ENCODE results near the gene MFSD12. TPM values are rescaled to one million over a fixed set of nuclear protein-coding genes. Genes with fewer than 3 reads are reported as not detected.
"Not testable (repeated sequence)": the region's sequence is repeated elsewhere in the genome, so short reads cannot be mapped to it uniquely, and the experiment has no call there.

MFSD12 gene
- total and polyA plus RNA-seq, 4 donors: 9.4 to 43.6 (median 24.6) TPM

- no peak for DNase-seq (ENCODE audit: low spot score)
- H3K27ac ChIP-seq (ENCODE audit: low read depth in 1 of 2, low read length in 2 of 2): no peak overlapping the region
- no peaks in the 10 kb centered on the region for H3K27me3 ChIP-seq (ENCODE audit: control insufficient read depth in 4 of 4, insufficient read depth in 4 of 4, low read length in 3 of 4)
- no peaks in the 10 kb centered on the region for H3K36me3 ChIP-seq (ENCODE audit: control insufficient read depth in 4 of 4, insufficient read depth in 3 of 4, low read depth in 1 of 4, low read length in 3 of 4)
- peak overlapping the region in 1 of 3 donors; percentile 43 for H3K4me3 ChIP-seq (ENCODE audit: low read depth in 1 of 3, low read length in 3 of 3)
- no peaks in the 10 kb centered on the region for H3K4me1 ChIP-seq (ENCODE audit: control insufficient read depth in 4 of 4, insufficient read depth in 4 of 4, low read length in 3 of 4)
- TF ChIP-seq RAD21 (IDR thresholded peaks at IDR 0.05) (peak; percentile 43 to 51), RXRA (IDR thresholded peaks at IDR 0.05) (no peak), CTCF (IDR thresholded peaks at IDR 0.05; ENCODE audit: low read depth, low read length, missing input control) (peak; percentile 24)
- H3K9ac ChIP-seq (ENCODE audit: low read depth in 1 of 2, low read length in 2 of 2): no peak overlapping the region
- WGBS: 24% methylated on average over 16 of the region's 16 CpGs
- no peaks in the 10 kb centered on the region for H3K9me3 ChIP-seq (ENCODE audit: control insufficient read depth in 4 of 4, low read length in 3 of 4)
These were observed 28.8 kb upstream of the MFSD12 start for GRCh38 chr19:3586127-3586626.

GRCh38 chr19:3585301-3586126 lies 28.1 kb upstream of the MFSD12 start, which contains the start of gene GIPC3:
Gene GIPC3, plus strand, starts transcription at chr19:3585478. Its CDS starts 120 bp downstream, at chr19:3585598.
- Histone ChIP-seq H3K27ac (ENCODE audit: low read depth in 1 of 2, low read length in 2 of 2) (no peak within 1 kb of the TSS), H3K9me3 (ENCODE audit: control insufficient read depth in 4 of 4, low read length in 3 of 4) (no peaks in the 10 kb centered on the region), H3K4me3 (ENCODE audit: low read depth in 1 of 3, low read length in 3 of 3) (peak within 1 kb of the TSS in 1 of 3 donors; percentile 43), H3K27me3 (ENCODE audit: control insufficient read depth in 4 of 4, insufficient read depth in 4 of 4, low read length in 3 of 4) (no peaks in the 10 kb centered on the region), H3K9ac (ENCODE audit: low read depth in 1 of 2, low read length in 2 of 2) (no peak within 1 kb of the TSS), H3K4me1 (ENCODE audit: control insufficient read depth in 4 of 4, insufficient read depth in 4 of 4, low read length in 3 of 4) (no peaks in the 10 kb centered on the region), H3K36me3 (ENCODE audit: control insufficient read depth in 4 of 4, insufficient read depth in 3 of 4, low read depth in 1 of 4, low read length in 3 of 4) (no peaks in the 10 kb centered on the region)
- no peak for DNase-seq (ENCODE audit: low spot score)
- WGBS: 7% methylated on average over 84 of the region's 84 CpGs
- TF ChIP-seq GABPA (IDR thresholded peaks at IDR 0.05 in 1 of 2, conservative IDR thresholded peaks at IDR 0.05 in 1 of 2) (no peak), REST (IDR thresholded peaks at IDR 0.05) (no peak), JUND (IDR thresholded peaks at IDR 0.05) (no peak), CTCF (IDR thresholded peaks at IDR 0.05; ENCODE audit: low read depth, low read length, missing input control) (no peak), YY1 (IDR thresholded peaks at IDR 0.05) (no peak), NR2F2 (IDR thresholded peaks at IDR 0.05) (no peak), FOXA2 (IDR thresholded peaks at IDR 0.05) (no peak), MAX (IDR thresholded peaks at IDR 0.05) (no peak), ATF3 (IDR thresholded peaks at IDR 0.05) (no peak), HNF4G (IDR thresholded peaks at IDR 0.05) (no peak), TAF1 (conservative IDR thresholded peaks at IDR 0.05) (no peak)

GRCh38 chr19:3584036-3584802 lies 26.8 kb upstream of the MFSD12 start:
- H3K27me3 ChIP-seq (ENCODE audit: control insufficient read depth in 4 of 4, insufficient read depth in 4 of 4, low read length in 3 of 4); H3K4me3 ChIP-seq (ENCODE audit: low read depth in 1 of 3, low read length in 3 of 3); H3K9me3 ChIP-seq (ENCODE audit: control insufficient read depth in 4 of 4, low read length in 3 of 4); H3K4me1 ChIP-seq (ENCODE audit: control insufficient read depth in 4 of 4, insufficient read depth in 4 of 4, low read length in 3 of 4); H3K9ac ChIP-seq (ENCODE audit: low read depth in 1 of 2, low read length in 2 of 2); H3K27ac ChIP-seq (ENCODE audit: low read depth in 1 of 2, low read length in 2 of 2); H3K36me3 ChIP-seq (ENCODE audit: control insufficient read depth in 4 of 4, insufficient read depth in 3 of 4, low read depth in 1 of 4, low read length in 3 of 4); DNase-seq (ENCODE audit: low spot score): not testable (repeated sequence)
- WGBS: 84% methylated on average over 15 of the region's 15 CpGs

- H3K27ac ChIP-seq (ENCODE audit: low read depth in 1 of 2, low read length in 2 of 2): not testable (repeated sequence)
These were observed 24.4 kb upstream of the MFSD12 start for GRCh38 chr19:3581792-3582191.

More at GRCh38 chr19:3581792-3582191, 24.4 kb upstream of the MFSD12 start:
- DNase-seq (ENCODE audit: low spot score); H3K9ac ChIP-seq (ENCODE audit: low read depth in 1 of 2, low read length in 2 of 2); H3K9me3 ChIP-seq (ENCODE audit: control insufficient read depth in 4 of 4, low read length in 3 of 4); H3K4me1 ChIP-seq (ENCODE audit: control insufficient read depth in 4 of 4, insufficient read depth in 4 of 4, low read length in 3 of 4); H3K36me3 ChIP-seq (ENCODE audit: control insufficient read depth in 4 of 4, insufficient read depth in 3 of 4, low read depth in 1 of 4, low read length in 3 of 4); H3K4me3 ChIP-seq (ENCODE audit: low read depth in 1 of 3, low read length in 3 of 3); H3K27me3 ChIP-seq (ENCODE audit: control insufficient read depth in 4 of 4, insufficient read depth in 4 of 4, low read length in 3 of 4): not testable (repeated sequence)
- WGBS: 85% methylated on average over 4 of the region's 4 CpGs

Measured in liver (tissue), 9 donors.